Gastrocnemius medialis (tissue), 4 donors: ENCODE data around the gene PDLIM3.

Experiments used
- POLR2A ChIP-seq, 2 donors: fragments of 450-650 bp; IDR thresholded peaks; one replicate each; pipeline ENCODE4 v1.6.1; 2017; ENCODE audit warnings: antibody characterized with exemption in 2 of 2, mild to moderate bottlenecking in 2 of 2, moderate library complexity in 2 of 2
- TF ChIP-seq, protein P1 (sequence below), 5 experiments: fragments of 450-650 bp in 3 of 5; fragments of 200-600 bp in 2 of 5; sonication (generic) in 2 of 5; IDR thresholded peaks in 4 of 5; conservative IDR thresholded peaks in 1 of 5; 1 replicate in 4 of 5; 2 replicates in 1 of 5; pipeline ENCODE4 v1.5.1; 2016 to 2019; ENCODE audit warnings: antibody characterized with exemption in 5 of 5, mild to moderate bottlenecking in 3 of 5, moderate library complexity in 3 of 5

DNA sequence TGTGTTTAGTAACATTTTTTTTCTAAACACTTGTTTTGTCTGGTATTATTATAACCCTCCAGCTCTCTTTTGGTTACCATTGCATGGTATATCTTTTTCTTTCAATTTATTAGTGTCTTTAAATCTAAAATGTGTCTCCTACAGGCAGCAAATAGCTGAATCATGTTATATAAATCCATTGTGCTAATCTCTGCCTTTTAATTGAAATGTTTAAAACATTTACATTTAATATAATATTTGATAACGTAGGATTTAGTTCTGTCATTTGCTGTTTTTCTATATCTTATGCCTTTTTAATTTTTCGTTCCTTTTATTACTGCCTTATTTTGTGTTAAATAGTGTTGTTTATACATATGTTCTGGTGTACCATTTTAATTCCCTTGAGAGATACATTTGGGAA lies 46.7 kb downstream of the PDLIM3 start:
- TF ChIP-seq, protein P1, sequence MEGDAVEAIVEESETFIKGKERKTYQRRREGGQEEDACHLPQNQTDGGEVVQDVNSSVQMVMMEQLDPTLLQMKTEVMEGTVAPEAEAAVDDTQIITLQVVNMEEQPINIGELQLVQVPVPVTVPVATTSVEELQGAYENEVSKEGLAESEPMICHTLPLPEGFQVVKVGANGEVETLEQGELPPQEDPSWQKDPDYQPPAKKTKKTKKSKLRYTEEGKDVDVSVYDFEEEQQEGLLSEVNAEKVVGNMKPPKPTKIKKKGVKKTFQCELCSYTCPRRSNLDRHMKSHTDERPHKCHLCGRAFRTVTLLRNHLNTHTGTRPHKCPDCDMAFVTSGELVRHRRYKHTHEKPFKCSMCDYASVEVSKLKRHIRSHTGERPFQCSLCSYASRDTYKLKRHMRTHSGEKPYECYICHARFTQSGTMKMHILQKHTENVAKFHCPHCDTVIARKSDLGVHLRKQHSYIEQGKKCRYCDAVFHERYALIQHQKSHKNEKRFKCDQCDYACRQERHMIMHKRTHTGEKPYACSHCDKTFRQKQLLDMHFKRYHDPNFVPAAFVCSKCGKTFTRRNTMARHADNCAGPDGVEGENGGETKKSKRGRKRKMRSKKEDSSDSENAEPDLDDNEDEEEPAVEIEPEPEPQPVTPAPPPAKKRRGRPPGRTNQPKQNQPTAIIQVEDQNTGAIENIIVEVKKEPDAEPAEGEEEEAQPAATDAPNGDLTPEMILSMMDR (IDR thresholded peaks at IDR 0.05 in 4 of 5, conservative IDR thresholded peaks at IDR 0.05 in 1 of 5), result no peak
- TF ChIP-seq POLR2A (IDR thresholded peaks at IDR 0.05), result no peak
